ENCODE data around the gene OPA3. TPM values are rescaled to one million over a fixed set of nuclear protein-coding genes. Genes with fewer than 3 reads are reported as not detected.
A peak's percentile ranks its signal among the peaks of the same experiment; 100 is the strongest.

The OPA3 gene
- total RNA-seq, 2 experiments from 2014 or later: 10.8 to 11.0 TPM

DNA sequence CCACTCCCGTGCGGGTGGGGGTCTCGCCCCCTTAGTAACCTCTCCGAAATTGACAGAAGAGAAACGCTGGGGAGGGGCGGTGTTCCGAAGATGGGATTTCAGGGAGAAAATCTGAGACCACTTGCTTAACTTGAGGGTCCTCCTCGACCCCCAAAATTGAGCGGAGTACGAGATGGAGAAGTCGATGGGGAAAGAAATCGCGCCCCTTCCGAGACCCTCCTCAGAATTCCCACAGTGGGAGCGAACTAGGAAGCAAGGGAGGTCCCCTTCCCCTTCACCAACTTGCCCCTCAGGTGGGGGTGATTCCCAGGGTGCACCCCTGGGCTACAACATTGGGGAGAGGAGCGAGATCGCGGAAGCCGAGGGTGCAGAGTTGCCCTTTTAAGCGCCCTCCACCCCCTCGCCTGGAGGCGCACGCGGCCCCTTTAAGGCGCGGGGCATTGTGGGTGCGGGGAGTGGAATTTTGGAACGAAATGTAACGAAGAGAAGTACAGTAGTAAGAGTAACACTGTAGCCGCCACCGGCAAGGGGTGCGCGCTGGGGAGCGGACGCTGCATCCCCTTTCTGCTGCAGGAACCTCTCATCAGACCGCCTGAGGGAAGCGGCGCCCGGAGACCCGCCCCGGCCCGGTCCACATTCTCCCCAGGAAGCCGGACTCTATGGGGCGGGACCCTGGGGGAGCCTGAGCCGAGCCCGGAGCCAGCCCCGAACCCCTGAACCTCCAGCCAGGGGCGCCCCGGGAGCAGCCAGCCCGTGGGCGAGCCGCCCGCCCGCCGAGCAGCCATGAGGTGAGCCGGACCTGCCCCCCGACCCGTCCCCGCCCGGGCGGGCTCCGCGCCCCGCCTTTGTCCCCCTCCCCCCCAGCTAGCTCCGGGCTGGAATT, 77.4 kb downstream of the OPA3 start, which contains the start of gene VASP:
TSS of gene VASP (plus strand) at position 491 of the 883 bp plus-strand sequence. CDS start at position 784, 293 bp downstream.
- no peaks in the 10 kb centered on the region for H3K27me3 Mint-ChIP-seq
- intact Hi-C loops (cut with micrococcal nuclease): loop anchor here (1.0 to 5.0 kb wide), 8 partner anchors 10 to 379 kb away; partner anchors contain the start of genes IRF2BP1, OPA3, QPCTL and RTN2
- peak within 1 kb of the TSS; percentile 86 for H3K4me3 Mint-ChIP-seq
- peak within 1 kb of the TSS; percentile 94 for H3K27ac Mint-ChIP-seq
- ChIA-PET POLR2A (interaction anchor here (1.0 to 1.7 kb wide), 2 partner anchors 40 to 134 kb away, joined by 3 to 7 read pairs; partner anchors contain the start of gene FOSB), CTCF (interaction anchor here (0.8 to 3.2 kb wide), 3 partner anchors 29 to 134 kb away, joined by 4 to 13 read pairs (median 4); no protein-coding TSS in a partner anchor)
- DNase-seq: peak; percentile 96
- H3K9me3 Mint-ChIP-seq: no peaks in the 10 kb centered on the region
- H3K4me1 Mint-ChIP-seq (ENCODE audit: low read depth): peaks cover 43% of the 10 kb centered on the region
- H3K36me3 Mint-ChIP-seq: peaks cover 4% of the 10 kb centered on the region

DNA sequence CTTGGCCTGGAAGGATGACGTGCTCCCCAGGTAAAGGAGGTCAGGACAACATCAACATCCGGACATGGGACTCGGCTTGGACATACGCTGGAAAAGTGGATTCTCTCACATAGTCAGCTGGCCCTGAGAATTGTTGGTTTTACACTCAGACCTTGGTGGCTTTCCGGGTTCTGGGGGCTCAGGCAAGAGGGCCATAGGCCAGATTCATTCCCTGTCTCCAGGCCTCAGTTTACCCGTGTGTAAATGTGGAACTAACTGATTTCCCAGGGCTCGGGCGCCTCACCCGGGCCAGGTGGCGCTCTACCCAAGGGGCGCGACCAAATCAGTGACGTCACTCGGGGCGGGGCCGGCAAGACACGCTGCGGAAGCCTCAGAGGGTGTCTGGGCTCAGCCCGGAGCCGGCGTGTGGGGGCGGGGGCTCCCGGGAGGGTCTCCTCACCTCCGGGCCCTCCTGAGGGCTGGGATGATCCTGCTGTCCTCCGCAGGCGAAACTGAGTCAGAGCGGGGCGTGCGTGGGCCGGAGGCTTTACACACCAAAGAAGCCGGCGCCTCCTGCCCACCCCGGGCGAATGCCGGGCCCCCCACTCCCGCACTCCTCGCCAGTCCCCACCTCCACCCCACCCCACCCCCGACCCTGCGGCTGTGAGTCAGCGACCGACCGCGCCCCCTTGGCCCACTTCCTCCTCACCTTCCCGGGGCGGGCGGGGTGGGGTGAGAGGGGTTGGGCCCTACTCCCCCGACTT, 78.2 kb downstream of the OPA3 start:
- Mint-ChIP-seq H3K9me3 (no peaks in the 10 kb centered on the region), H3K4me1 (ENCODE audit: low read depth) (peaks cover 35% of the 10 kb centered on the region), H3K27me3 (no peaks in the 10 kb centered on the region), H3K4me3 (peak overlapping the region; percentile 86), H3K27ac (peak overlapping the region; percentile 94), H3K36me3 (peaks cover 4% of the 10 kb centered on the region)
- POLR2A ChIA-PET: interaction anchor here (1.7 kb wide), 2 partner anchors 11 to 136 kb away, joined by 4 to 6 read pairs; no protein-coding TSS in a partner anchor
- intact Hi-C loops (cut with micrococcal nuclease): loop anchor here (1.0 to 5.0 kb wide), 6 partner anchors 9 to 211 kb away; partner anchors contain the start of genes OPA3, QPCTL, RTN2 and SNRPD2
- CTCF ChIA-PET: interaction anchor here (0.5 to 2.3 kb wide), 11 partner anchors 9 to 263 kb away, joined by 3 to 15 read pairs (median 3); partner anchors contain the start of genes PPM1N, RTN2 and SIX5
- DNase-seq: peak; percentile 99

DNA sequence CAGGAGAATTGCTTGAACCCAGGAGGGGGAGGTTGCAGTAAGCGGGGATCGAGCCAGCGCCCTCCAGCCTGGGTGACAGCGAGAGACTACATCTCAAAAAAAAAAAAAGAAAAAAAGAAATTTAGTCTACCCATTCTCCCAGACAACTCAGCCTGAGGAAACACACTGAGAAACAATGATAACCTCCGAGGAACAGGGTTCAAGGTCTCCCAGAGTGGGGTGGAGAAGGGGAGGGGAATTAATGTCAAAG, 78.7 kb downstream of the OPA3 start:
- no peaks in the 10 kb centered on the region for H3K27me3 Mint-ChIP-seq
- no peak for DNase-seq
- peaks cover 4% of the 10 kb centered on the region for H3K36me3 Mint-ChIP-seq
- intact Hi-C loops (cut with micrococcal nuclease): loop anchor here (1.0 to 5.0 kb wide), 6 partner anchors 9 to 211 kb away; partner anchors contain the start of genes OPA3, QPCTL, RTN2 and SNRPD2
- no peaks in the 10 kb centered on the region for H3K9me3 Mint-ChIP-seq
- POLR2A ChIA-PET: interaction anchor here (1.7 kb wide), 2 partner anchors 10 to 137 kb away, joined by 4 to 6 read pairs; no protein-coding TSS in a partner anchor
- H3K4me3 Mint-ChIP-seq: peak overlapping the region; percentile 76
- peak overlapping the region; percentile 77 for H3K27ac Mint-ChIP-seq
- CTCF ChIA-PET: interaction anchor here (0.5 to 2.3 kb wide), 11 partner anchors 8 to 263 kb away, joined by 3 to 15 read pairs (median 3); partner anchors contain the start of genes PPM1N, RTN2 and SIX5
- H3K4me1 Mint-ChIP-seq (ENCODE audit: low read depth): peaks cover 30% of the 10 kb centered on the region

DNA sequence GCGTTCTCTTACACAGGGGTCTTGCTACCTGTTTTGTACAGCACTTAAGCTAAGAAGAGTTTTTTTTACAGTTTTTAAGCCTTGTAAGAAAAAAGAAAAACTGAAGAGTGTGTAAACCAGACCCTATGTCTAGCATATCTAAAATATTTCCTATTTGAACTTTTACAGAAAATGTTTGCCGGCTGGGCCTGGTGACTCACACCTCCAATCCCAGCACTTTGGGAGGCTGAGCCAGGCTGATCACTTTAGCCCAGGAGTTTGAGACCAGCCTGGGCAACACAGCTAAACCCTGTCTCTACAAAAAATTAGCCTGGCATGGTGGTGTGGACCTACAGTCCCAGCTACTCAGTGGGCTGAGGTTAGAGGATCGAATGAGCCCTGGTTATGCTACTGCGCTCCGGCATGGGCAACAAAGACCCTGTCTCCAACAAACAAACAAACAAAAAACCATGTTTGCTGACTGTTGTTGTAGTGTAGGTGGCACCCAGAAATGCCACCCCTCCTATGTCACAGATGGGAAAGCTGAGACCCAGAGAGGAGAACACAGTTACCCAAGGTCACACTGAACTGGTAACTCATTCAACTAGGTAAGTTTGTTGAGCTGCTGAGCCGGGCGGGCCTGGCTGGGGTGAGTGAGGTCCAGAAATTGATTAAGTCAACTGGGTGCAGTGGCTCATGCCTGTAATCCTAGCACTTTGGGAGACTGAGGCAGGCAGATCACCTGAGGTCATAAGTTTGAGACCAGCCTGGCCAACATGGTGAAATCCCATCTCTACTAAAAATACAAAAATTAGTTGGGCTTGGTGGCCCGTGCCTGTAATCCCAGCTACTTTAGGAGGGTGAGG, 79.2 kb downstream of the OPA3 start:
- H3K9me3 Mint-ChIP-seq: no peaks in the 10 kb centered on the region
- CTCF ChIA-PET: interaction anchor here (0.5 to 2.3 kb wide), 12 partner anchors 8 to 264 kb away, joined by 3 to 15 read pairs (median 3); partner anchors contain the start of genes PPM1N, RTN2 and SIX5
- H3K27me3 Mint-ChIP-seq: no peaks in the 10 kb centered on the region
- DNase-seq: no peak
- H3K4me3 Mint-ChIP-seq: peak overlapping the region; percentile 59
- peak overlapping the region; percentile 77 for H3K27ac Mint-ChIP-seq
- H3K36me3 Mint-ChIP-seq: peaks cover 4% of the 10 kb centered on the region
- intact Hi-C loops (cut with micrococcal nuclease): loop anchor here (5.0 kb wide), 1 partner anchor 187 kb away; the partner anchor contains the start of genes QPCTL and SNRPD2
- POLR2A ChIA-PET: interaction anchor here (1.7 kb wide), 2 partner anchors 9 to 137 kb away, joined by 4 to 6 read pairs; no protein-coding TSS in a partner anchor
- H3K4me1 Mint-ChIP-seq (ENCODE audit: low read depth): peaks cover 25% of the 10 kb centered on the region

DNA sequence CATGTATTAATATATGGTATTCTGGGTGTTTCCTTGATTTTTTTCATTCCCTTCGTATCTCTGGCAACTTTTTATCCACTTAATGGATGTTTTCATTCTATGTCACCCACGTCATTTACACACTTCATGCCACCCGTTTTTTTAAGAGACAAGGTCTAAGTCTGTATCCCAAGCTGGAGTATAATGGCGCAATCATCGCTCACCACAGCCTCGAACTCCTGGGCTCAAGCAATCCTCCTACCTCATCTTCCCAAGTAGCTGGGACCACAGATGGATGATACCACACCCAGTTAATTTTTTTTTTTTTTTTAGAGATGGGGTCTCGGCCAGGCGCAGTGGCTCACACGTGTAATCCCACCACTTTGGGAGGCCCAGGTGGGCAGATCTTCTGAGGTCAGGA, 80.7 kb downstream of the OPA3 start:
- CTCF ChIA-PET: interaction anchor here (0.9 to 2.0 kb wide), 2 partner anchors 19 to 65 kb away, joined by 3 to 7 read pairs; no protein-coding TSS in a partner anchor
- peaks cover 21% of the 10 kb centered on the region for H3K4me1 Mint-ChIP-seq (ENCODE audit: low read depth)
- POLR2A ChIA-PET: no interaction called here
- intact Hi-C loops (cut with micrococcal nuclease): no loop called here
- DNase-seq: no peak
- no peaks in the 10 kb centered on the region for H3K9me3 Mint-ChIP-seq
- no peak overlapping the region for H3K4me3 Mint-ChIP-seq
- H3K27me3 Mint-ChIP-seq: no peaks in the 10 kb centered on the region
- H3K36me3 Mint-ChIP-seq: peaks cover 1% of the 10 kb centered on the region
- no peak overlapping the region for H3K27ac Mint-ChIP-seq

DNA sequence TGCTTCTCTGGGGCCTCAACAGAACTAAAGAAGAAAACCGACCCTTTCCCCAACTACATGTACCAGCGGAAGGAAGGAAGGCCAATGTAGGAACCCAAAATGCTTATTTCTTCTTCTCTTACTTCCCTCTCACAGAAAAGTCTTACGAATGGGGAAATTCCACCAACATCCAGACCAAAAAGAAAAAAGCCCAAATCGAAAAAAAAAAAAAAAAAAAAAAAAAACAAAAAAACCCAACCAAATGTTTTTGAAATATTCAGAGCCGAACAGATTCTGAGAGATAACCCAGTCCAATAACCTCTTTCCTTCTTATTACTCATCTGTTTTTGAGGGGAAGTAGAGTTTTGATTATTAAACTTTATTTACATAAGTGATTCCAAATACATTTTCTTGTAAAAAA, 82.5 kb downstream of the OPA3 start:
- CTCF ChIA-PET: interaction anchor here (2.0 to 3.2 kb wide), 2 partner anchors 17 to 63 kb away, joined by 7 to 13 read pairs; no protein-coding TSS in a partner anchor
- no peak for DNase-seq
- no peaks in the 10 kb centered on the region for H3K36me3 Mint-ChIP-seq
- intact Hi-C loops (cut with micrococcal nuclease): no loop called here
- H3K4me3 Mint-ChIP-seq: no peak overlapping the region
- no peak overlapping the region for H3K27ac Mint-ChIP-seq
- peaks cover 4% of the 10 kb centered on the region for H3K27me3 Mint-ChIP-seq
- no peaks in the 10 kb centered on the region for H3K9me3 Mint-ChIP-seq
- POLR2A ChIA-PET: no interaction called here
- H3K4me1 Mint-ChIP-seq (ENCODE audit: low read depth): peaks cover 33% of the 10 kb centered on the region

DNA sequence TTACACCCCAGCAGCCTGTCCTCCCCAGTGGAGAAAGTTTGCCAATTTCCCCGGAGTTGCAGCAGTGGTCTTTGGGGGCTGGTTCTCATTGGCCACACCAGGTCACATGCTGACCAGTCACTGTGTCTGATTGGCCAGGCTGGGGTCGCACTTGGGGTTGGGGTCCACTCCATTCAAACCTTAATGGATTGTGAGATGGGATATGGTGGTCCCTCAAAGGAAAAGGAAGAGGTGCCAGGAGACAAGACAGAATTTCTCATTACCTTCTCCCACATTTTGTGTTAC, 82.9 kb downstream of the OPA3 start:
- POLR2A ChIA-PET: no interaction called here
- no peak overlapping the region for H3K4me3 Mint-ChIP-seq
- CTCF ChIA-PET: interaction anchor here (0.9 to 3.2 kb wide), 3 partner anchors 16 to 192 kb away, joined by 3 to 13 read pairs (median 7); no protein-coding TSS in a partner anchor
- intact Hi-C loops (cut with micrococcal nuclease): no loop called here
- H3K27me3 Mint-ChIP-seq: peaks cover 4% of the 10 kb centered on the region
- DNase-seq: no peak
- no peaks in the 10 kb centered on the region for H3K9me3 Mint-ChIP-seq
- H3K27ac Mint-ChIP-seq: no peak overlapping the region
- H3K36me3 Mint-ChIP-seq: no peaks in the 10 kb centered on the region
- H3K4me1 Mint-ChIP-seq (ENCODE audit: low read depth): peaks cover 34% of the 10 kb centered on the region

DNA sequence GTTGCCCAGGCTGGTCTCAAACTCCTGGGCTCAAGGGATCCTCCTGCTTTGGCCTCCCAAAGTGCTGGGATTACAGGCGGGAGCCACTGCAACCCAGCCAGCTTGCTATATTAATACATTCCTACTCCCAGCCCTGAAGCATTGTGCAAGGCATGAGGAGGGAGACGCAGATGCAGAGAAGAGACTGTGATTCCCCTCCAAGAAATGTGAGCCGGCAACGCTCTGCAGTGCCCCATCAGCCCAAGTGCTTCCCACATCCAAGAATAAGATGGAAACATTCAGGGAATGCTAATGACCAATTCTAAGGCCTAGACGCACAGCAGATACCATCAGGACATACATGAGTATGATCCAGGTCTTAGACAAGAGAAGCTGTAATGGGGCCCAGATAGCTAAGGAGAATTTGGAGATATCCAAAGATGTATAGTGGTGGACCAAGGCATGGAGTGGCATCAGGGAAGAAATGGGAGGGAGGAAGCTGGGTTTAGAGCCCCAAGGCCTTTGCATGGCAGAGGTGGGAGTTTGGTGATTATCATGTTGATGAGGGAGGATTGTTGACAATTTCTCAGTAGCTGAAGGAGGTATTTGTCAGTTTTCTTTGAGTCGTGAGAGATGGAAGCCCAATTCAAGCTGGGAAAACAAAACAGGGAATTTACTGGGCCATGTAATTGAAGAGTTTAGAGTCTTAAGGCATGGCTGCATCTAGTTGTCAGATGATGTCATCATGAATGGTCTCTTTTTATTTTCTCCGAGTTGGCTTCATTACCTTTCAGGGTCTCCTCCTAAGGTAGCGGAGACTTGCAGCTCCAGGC, 83.5 kb downstream of the OPA3 start:
- CTCF ChIA-PET: interaction anchor here (0.9 to 3.2 kb wide), 3 partner anchors 16 to 192 kb away, joined by 3 to 13 read pairs (median 7); no protein-coding TSS in a partner anchor
- H3K27me3 Mint-ChIP-seq: peaks cover 4% of the 10 kb centered on the region
- no peak overlapping the region for H3K4me3 Mint-ChIP-seq
- DNase-seq: no peak
- H3K27ac Mint-ChIP-seq: no peak overlapping the region
- no peaks in the 10 kb centered on the region for H3K36me3 Mint-ChIP-seq
- H3K4me1 Mint-ChIP-seq (ENCODE audit: low read depth): peaks cover 32% of the 10 kb centered on the region
- intact Hi-C loops (cut with micrococcal nuclease): no loop called here
- POLR2A ChIA-PET: no interaction called here
- H3K9me3 Mint-ChIP-seq: no peaks in the 10 kb centered on the region

DNA sequence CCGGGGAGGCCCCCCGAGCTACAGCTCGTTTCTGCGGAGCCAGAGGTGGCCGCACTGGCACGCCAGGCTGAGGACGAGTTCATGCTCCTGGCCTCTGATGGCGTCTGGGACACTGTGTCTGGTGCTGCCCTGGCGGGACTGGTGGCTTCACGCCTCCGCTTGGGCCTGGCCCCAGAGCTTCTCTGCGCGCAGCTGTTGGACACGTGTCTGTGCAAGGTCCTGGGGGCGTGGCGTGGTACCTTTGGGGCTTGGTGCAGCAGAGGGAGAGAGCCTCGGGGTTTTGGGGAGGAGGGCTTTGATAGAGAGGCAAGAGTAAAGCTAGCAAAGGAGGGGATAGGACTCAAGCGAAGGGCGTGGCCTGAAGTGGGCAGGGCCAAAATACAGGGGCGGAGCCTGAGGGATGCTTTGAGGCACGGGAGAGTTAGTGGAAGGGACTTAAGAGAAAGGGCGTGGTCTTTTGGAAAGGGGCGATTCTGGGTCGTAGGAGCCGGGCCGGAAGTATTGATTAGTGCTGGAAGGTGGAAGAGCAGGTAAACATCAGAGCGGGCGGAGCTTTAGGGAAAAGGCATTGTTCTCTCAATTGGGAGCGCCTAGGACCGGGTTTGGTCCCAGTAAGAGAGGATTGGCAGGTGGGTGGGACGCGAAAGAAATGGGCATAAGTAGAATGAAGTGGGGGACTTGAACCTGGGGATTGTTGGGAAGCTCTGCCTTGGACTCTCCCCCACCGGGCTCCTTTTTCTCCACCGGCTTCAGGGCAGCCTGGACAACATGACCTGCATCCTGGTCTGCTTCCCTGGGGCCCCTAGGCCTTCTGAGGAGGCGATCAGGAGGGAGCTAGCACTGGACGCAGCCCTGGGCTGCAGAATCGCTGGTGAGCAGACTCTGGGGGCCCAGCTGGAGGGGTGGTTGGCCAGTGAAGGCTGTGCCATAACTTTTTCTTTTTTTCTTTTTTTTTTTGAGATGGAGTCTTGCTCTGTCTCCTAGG, 85.1 kb downstream of the OPA3 start:
- H3K9me3 Mint-ChIP-seq: no peaks in the 10 kb centered on the region
- H3K27me3 Mint-ChIP-seq: peaks cover 11% of the 10 kb centered on the region
- H3K27ac Mint-ChIP-seq: no peak overlapping the region
- POLR2A ChIA-PET: interaction anchor here (0.6 to 1.3 kb wide), 2 partner anchors 14 to 143 kb away, joined by 3 read pairs; no protein-coding TSS in a partner anchor
- intact Hi-C loops (cut with micrococcal nuclease): loop anchor here (5.0 to 10.0 kb wide), 2 partner anchors 325 to 363 kb away; partner anchors contain the start of genes BLOC1S3, FOXA3, SYMPK and TRAPPC6A
- H3K4me3 Mint-ChIP-seq: peak overlapping the region; percentile 28
- no peaks in the 10 kb centered on the region for H3K36me3 Mint-ChIP-seq
- DNase-seq: peak; percentile 88
- CTCF ChIA-PET: interaction anchor here (0.6 to 6.2 kb wide), 5 partner anchors 14 to 97 kb away, joined by 3 to 84 read pairs (median 5); no protein-coding TSS in a partner anchor
- peaks cover 29% of the 10 kb centered on the region for H3K4me1 Mint-ChIP-seq (ENCODE audit: low read depth)

Data from activated CD4-positive, alpha-beta memory T cell treated with anti-CD3 and anti-CD28 coated beads for 36 hours (primary cell).